Effector memory CD8-positive, alpha-beta T cell (primary cell): ENCODE measurements around the gene JPT1.

ENCODE experiments used
- ATAC-seq: fragments of 150-1000 bp; cut with Tn5 transposase; replicated peaks from 2 replicates; pipeline ENCODE4 v1.10.0; 2021; ENCODE audit warnings: mild to moderate bottlenecking, moderate library complexity
- DNase-seq, 3 experiments: peaks; one replicate each; pipeline ENCODE4 v3.0.0; 2021
- H3K27ac Mint-ChIP-seq, 2 donors: one replicate each; pipeline ENCODE4 v1.8.0; 2022; ENCODE audit warnings: mild to moderate bottlenecking in 2 of 2, mixed read lengths in 2 of 2, moderate library complexity in 2 of 2
- H3K27me3 Mint-ChIP-seq, 2 donors: one replicate each; pipeline ENCODE4 v1.8.0; 2022; ENCODE audit warnings: mixed read lengths in 2 of 2
- H3K36me3 Mint-ChIP-seq: one replicate; pipeline ENCODE4 v1.8.0; 2022; ENCODE audit warnings: mild to moderate bottlenecking, moderate library complexity, mixed read lengths; ENCODE audit not compliant: insufficient read depth
- H3K4me1 Mint-ChIP-seq, 2 donors: one replicate each; pipeline ENCODE4 v1.8.0; 2022; ENCODE audit warnings: low read depth in 2 of 2, mixed read lengths in 2 of 2
- H3K4me3 Mint-ChIP-seq, 2 donors: one replicate each; pipeline ENCODE4 v1.8.0; 2022; ENCODE audit warnings: mild to moderate bottlenecking in 2 of 2, mixed read lengths in 2 of 2, moderate library complexity in 2 of 2
- H3K9me3 Mint-ChIP-seq, 2 donors: one replicate each; pipeline ENCODE4 v1.8.0; 2022; ENCODE audit warnings: mixed read lengths in 2 of 2
- total RNA-seq, 9 experiments: gene quantifications; one replicate each; lab custom pipeline; 2026; lab: John Stamatoyannopoulos, UW

Gene JPT1
- total RNA-seq: 39.8 to 105 (median 59.2) reads per million in 9 experiments

GRCh38 chr17:75154195-75155106 lies at the start of gene JPT1:
TSS of gene JPT1 (minus strand) at chr17:75154512. CDS start at chr17:75154397, 115 bp downstream.
- Mint-ChIP-seq H3K4me3 (peak within 1 kb of the TSS; percentile 89 to 96), H3K9me3 (no peaks in the 10 kb centered on the region), H3K4me1 (peaks cover 20 to 31% of the 10 kb centered on the region in 2 donors), H3K36me3 (peaks cover 31% of the 10 kb centered on the region), H3K27ac (peak within 1 kb of the TSS; percentile 79 to 94), H3K27me3 (no peaks in the 10 kb centered on the region)
- DNase-seq: peak; percentile 89 to 93 (median 91)
- peak; percentile 95 for ATAC-seq

DNA sequence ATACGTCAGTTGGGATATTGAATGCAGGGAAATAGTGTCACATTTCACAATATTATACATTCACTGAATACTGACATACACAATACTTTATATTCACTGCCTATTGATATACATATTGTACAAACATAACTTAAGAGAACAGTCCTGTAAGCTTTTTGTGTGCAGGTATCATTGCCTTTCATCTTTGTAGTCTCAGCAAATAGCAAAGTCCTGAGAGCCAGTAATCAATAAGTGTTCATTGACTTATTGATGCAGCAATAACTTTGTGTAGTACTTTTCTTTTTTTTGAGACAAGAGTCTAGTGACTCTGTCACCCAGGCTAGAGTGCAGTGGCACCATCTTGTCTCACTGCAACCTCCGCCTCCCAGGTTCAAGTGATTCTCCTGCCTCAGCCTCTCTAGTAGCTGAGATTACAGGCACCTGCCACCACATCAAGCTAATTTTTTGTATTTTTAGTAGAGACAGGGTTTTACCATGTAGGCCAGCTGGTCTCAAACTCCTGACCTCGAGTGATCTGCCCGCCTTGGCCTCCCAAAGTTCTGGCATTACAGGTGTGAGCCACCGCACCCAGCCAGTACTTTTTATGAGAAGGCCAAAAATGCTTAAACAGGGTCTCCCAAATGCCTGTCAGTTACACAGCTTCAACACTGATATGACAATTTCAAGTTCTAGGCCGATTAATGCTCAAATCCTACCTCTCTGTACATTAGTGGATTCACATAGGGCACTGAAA lies 45.7 kb upstream of the JPT1 start:
- Mint-ChIP-seq H3K36me3 (peaks cover 5% of the 10 kb centered on the region), H3K4me3 (no peak overlapping the region), H3K9me3 (no peaks in the 10 kb centered on the region), H3K27ac (no peak overlapping the region), H3K4me1 (peaks cover 0 to 5% of the 10 kb centered on the region in 2 donors), H3K27me3 (no peaks in the 10 kb centered on the region)
- no peak for DNase-seq
- no peak for ATAC-seq

GRCh38 chr17:75194879-75195278 lies 40.6 kb upstream of the JPT1 start:
- H3K9me3 Mint-ChIP-seq: no peaks in the 10 kb centered on the region
- ATAC-seq: no peak

GRCh38 chr17:75191584-75191983 lies 37.3 kb upstream of the JPT1 start:
- ATAC-seq (no peak), DNase-seq (no peak)
- H3K36me3 Mint-ChIP-seq: no peaks in the 10 kb centered on the region
- no peaks in the 10 kb centered on the region for H3K27me3 Mint-ChIP-seq
- no peak overlapping the region for H3K4me3 Mint-ChIP-seq
- H3K9me3 Mint-ChIP-seq: no peaks in the 10 kb centered on the region
- no peak overlapping the region for H3K27ac Mint-ChIP-seq
- peaks cover 0 to 5% of the 10 kb centered on the region in 2 donors for H3K4me1 Mint-ChIP-seq

More at GRCh38 chr17:75194879-75195278, 40.6 kb upstream of the JPT1 start:
- no peaks in the 10 kb centered on the region for H3K4me1 Mint-ChIP-seq
- no peak overlapping the region for H3K4me3 Mint-ChIP-seq
- H3K27ac Mint-ChIP-seq: no peak overlapping the region
- DNase-seq: no peak
- no peaks in the 10 kb centered on the region for H3K36me3 Mint-ChIP-seq
- H3K27me3 Mint-ChIP-seq: no peaks in the 10 kb centered on the region

- H3K9me3 Mint-ChIP-seq: peaks cover 0 to 7% of the 10 kb centered on the region in 2 donors
- H3K27ac Mint-ChIP-seq: peak overlapping the region; percentile 49 to 64
- peaks cover 6% of the 10 kb centered on the region for H3K36me3 Mint-ChIP-seq
- no peak for ATAC-seq
- no peaks in the 10 kb centered on the region for H3K27me3 Mint-ChIP-seq
- H3K4me3 Mint-ChIP-seq: no peak overlapping the region
- DNase-seq: no peak
- H3K4me1 Mint-ChIP-seq: peaks cover 11 to 15% of the 10 kb centered on the region in 2 donors
Observed at GRCh38 chr17:75188614-75189013, 34.3 kb upstream of the JPT1 start.

DNA sequence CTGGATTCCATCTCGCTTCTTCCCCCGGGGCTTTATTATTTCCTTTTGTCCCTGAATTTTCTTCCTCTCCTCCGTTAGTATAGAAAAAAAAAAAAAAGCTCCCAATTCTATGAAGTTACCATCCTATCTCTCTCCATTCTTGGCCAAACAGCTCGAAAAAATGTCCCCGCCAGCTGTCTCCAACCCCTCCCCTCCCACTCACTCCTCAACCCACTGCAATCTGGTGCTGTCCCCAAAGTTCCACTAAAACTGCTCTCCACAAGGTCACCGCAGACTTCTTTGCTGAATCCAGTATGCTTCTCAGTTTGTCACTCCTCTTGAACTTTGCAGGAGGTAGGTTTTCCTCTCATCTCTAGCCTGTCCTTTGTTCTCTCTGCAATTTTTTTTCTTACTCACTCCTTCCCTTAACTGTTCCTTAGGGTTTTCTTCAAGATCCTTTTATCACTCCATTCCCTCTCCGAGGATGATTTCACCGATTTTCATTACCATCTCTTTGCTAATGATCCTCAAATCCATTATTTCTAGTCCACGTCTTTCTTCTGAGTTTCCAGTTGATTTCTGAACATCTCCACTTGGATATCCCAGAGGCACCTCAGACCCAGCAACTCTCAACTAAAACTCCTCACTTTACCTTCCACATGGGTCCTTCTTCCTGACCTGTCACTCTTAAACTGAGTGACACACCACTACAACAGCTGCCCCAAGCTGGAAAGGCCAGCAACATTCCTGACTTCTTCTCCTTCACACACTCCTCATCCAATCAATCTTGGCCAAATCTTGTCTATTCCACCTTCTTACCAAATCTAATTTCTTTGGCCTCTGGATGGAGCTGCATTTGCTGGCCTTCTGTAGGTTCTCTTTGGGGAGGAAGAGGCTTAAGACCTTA lies 29.9 kb upstream of the JPT1 start:
- Mint-ChIP-seq H3K9me3 (peaks cover 0 to 7% of the 10 kb centered on the region in 2 donors), H3K36me3 (peaks cover 44% of the 10 kb centered on the region), H3K4me3 (peak overlapping the region; percentile 85 to 89)

DNA sequence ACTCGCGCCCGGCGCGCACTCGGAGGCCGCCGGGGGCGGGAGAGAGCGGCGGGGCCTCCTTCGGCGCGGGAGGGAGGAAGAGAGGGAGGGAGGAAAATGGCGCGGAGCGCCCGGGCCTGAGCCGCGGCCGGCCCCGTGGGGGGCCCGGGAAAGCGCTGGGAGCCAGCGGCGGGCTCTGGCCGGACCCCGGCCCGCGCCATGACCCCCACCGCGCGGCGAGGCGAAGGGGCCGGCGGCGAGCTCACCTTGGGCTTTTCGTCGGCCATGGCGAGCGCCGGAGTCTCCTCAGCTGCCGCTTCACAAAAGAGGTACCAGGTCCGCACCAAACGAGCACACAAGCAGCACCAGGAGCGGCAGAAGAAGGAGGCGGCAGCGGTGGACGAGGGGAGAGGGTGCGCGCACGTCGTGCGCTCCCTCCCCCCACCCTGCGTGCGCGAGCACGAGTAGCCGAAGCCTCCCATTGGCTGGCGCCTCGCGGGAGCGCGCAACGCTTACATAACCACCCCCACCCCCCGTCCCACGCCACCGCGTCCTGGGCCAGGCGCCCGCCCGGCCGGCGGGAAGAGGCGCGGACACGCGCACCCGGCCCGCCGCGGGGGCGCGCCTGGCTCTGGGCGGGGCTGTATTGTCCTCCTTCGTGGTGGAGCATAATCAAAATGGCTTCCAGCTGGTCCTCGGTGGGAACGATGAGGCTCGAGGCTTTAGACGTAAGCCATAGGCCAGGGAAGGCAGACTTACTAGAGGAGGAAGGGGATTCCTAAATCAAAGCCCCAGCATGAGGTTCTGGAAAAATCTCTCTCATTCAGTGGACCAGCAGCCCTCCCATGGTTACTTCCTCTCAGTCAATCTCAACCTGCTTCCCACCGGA lies 28.5 kb upstream of the JPT1 start, which contains the start of gene SUMO2:
TSS of gene SUMO2 (minus strand) at position 391 of the 868 bp plus-strand sequence. CDS start at position 266, 125 bp downstream.
- H3K4me3 Mint-ChIP-seq: peak within 1 kb of the TSS; percentile 85 to 89
- DNase-seq (peak; percentile 91 to 96 (median 93)), ATAC-seq (peak; percentile 80)
- no peaks in the 10 kb centered on the region for H3K27me3 Mint-ChIP-seq
- H3K36me3 Mint-ChIP-seq: peaks cover 58% of the 10 kb centered on the region
- peak within 1 kb of the TSS; percentile 93 to 94 for H3K27ac Mint-ChIP-seq
- peaks cover 0 to 7% of the 10 kb centered on the region in 2 donors for H3K9me3 Mint-ChIP-seq
- H3K4me1 Mint-ChIP-seq: peaks cover 22 to 33% of the 10 kb centered on the region in 2 donors

More for the DNA sequence above, 29.9 kb upstream of the JPT1 start:
- no peak for DNase-seq
- Mint-ChIP-seq H3K27me3 (no peaks in the 10 kb centered on the region), H3K27ac (peak overlapping the region; percentile 93 to 94), H3K4me1 (peaks cover 25 to 29% of the 10 kb centered on the region in 2 donors)
- ATAC-seq: no peak

- Mint-ChIP-seq H3K27ac (peak overlapping the region; percentile 93 to 94), H3K4me1 (peaks cover 22 to 33% of the 10 kb centered on the region in 2 donors), H3K36me3 (peaks cover 64% of the 10 kb centered on the region), H3K27me3 (no peaks in the 10 kb centered on the region), H3K9me3 (peaks cover 0 to 7% of the 10 kb centered on the region in 2 donors), H3K4me3 (peak overlapping the region; percentile 85 to 89)
- DNase-seq (no peak), ATAC-seq (no peak)
Observed at GRCh38 chr17:75182319-75182568, 27.9 kb upstream of the JPT1 start.

DNA sequence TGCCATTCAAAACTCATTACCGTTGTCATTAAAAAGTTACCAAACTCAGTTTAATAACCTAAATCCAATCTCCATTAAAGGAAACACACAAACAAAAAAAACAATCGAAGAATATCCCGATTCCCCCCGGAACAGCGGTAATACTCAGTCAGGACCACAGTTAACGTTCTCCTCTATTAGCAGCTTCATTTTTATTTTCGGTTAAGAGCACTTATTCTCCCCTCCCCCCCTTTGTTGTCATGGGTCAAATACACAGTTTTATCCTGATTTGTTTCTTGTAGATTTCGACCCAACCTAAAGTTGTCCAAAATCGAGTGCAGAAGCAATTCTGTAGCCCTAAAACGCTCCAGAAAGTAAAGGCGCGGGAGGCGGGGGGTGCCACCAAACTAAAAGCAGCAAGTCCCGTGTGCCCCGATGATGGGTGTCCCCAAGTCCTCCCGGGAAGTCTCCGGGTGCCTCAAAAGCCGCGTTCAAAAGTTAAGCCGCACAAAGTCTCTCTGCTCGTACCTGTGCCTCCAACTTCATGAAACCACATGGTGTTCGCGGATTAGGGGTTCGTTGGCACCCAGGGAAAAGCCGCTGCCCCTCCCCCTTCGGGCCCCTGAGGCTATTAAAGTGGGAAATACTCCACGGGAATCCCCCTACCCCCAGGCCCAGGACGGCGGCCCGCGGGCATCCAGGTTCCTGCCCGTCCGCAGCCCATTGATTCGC lies 27.5 kb upstream of the JPT1 start:
- H3K27me3 Mint-ChIP-seq: no peaks in the 10 kb centered on the region
- H3K4me1 Mint-ChIP-seq: peaks cover 24 to 33% of the 10 kb centered on the region in 2 donors
- peak overlapping the region; percentile 93 to 94 for H3K27ac Mint-ChIP-seq
- DNase-seq: peak; percentile 27 to 29 (median 29)
- peaks cover 0 to 7% of the 10 kb centered on the region in 2 donors for H3K9me3 Mint-ChIP-seq
- peaks cover 68% of the 10 kb centered on the region for H3K36me3 Mint-ChIP-seq
- peak; percentile 6 for ATAC-seq
- peak overlapping the region; percentile 85 to 89 for H3K4me3 Mint-ChIP-seq

DNA sequence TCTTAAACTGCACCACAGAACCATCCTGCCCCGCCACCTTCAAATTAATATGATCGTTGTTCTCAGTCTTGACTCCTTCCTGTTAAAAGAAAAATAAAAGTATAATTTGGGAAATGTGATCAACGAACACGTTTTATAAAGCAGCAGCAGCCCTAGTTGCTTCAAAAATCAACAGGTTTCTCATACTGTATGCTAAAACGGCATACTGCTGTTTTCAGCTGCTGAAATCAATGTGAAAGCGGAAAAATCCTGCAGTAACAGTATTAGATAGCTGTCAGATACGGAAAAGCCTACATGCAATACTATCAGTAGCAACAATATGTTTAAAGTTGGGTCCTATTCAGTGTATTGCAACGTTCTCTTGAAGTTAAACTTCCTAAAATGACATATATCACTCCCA lies 26.8 kb upstream of the JPT1 start:
- Mint-ChIP-seq H3K4me3 (peak overlapping the region; percentile 85 to 89), H3K9me3 (peaks cover 0 to 7% of the 10 kb centered on the region in 2 donors), H3K4me1 (peaks cover 26 to 33% of the 10 kb centered on the region in 2 donors), H3K27me3 (no peaks in the 10 kb centered on the region), H3K36me3 (peaks cover 75% of the 10 kb centered on the region), H3K27ac (peak overlapping the region; percentile 59 to 93)
- DNase-seq: no peak
- no peak for ATAC-seq

DNA sequence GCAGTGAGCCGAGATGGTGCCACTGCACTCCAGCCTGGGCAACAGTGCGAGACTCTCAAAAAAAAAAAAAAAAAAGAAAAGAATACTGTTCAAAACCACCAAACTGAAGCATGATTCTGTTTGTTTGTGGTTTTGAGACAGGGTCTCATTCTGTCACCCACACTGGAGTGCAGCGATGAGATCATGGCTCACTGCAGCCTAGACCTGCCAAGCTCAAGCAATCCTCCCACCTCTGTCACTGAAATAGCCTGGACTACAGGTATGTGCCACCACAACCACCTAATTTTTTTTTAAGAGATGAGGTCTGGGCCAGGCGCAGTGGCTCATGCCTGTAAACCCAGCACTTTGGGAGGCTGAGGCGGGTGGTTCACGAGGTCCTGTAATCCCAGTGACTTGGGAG lies 24.1 kb upstream of the JPT1 start:
- peaks cover 14 to 20% of the 10 kb centered on the region in 2 donors for H3K4me1 Mint-ChIP-seq
- H3K4me3 Mint-ChIP-seq: no peak overlapping the region
- DNase-seq: no peak
- no peaks in the 10 kb centered on the region for H3K27me3 Mint-ChIP-seq
- H3K27ac Mint-ChIP-seq: peak overlapping the region; percentile 19 to 49
- H3K9me3 Mint-ChIP-seq: no peaks in the 10 kb centered on the region
- ATAC-seq: no peak
- peaks cover 92% of the 10 kb centered on the region for H3K36me3 Mint-ChIP-seq
